ENCODE data around the gene AJM1.
"Not testable (repeated sequence)": the region's sequence is repeated elsewhere in the genome, so short reads cannot be mapped to it uniquely, and the experiment has no call there.

Gene AJM1

GRCh38 chr9:136856541-136857141, 14.4 kb downstream of the AJM1 start:
- DNase-seq (ENCODE audit: low read depth in 2 of 2) = no peak

GRCh38 chr9:136857166-136857565, 14.9 kb downstream of the AJM1 start:
- no peak for DNase-seq (ENCODE audit: low read depth in 2 of 2)

GRCh38 chr9:136857581-136858412, 15.5 kb downstream of the AJM1 start:
- DNase-seq (ENCODE audit: low read depth in 2 of 2) = no peak

- no peak for DNase-seq (ENCODE audit: low read depth in 2 of 2)
Observed at GRCh38 chr9:136858452-136858843, 16.2 kb downstream of the AJM1 start.

GRCh38 chr9:136858844-136859757, 16.8 kb downstream of the AJM1 start:
- DNase-seq (ENCODE audit: low read depth in 2 of 2) = no peak

- no peak for DNase-seq (ENCODE audit: low read depth in 2 of 2)
Observed at GRCh38 chr9:136860529-136860928, 18.3 kb downstream of the AJM1 start.

GRCh38 chr9:136860933-136861873, 18.9 kb downstream of the AJM1 start:
- DNase-seq (ENCODE audit: low read depth in 2 of 2) = no peak

GRCh38 chr9:136861874-136862457, 19.7 kb downstream of the AJM1 start:
- DNase-seq (ENCODE audit: low read depth in 2 of 2) = no peak

GRCh38 chr9:136862849-136863622, 20.8 kb downstream of the AJM1 start:
- no peak for DNase-seq (ENCODE audit: low read depth in 2 of 2)

GRCh38 chr9:136863623-136864273, 21.5 kb downstream of the AJM1 start:
- DNase-seq (ENCODE audit: low read depth in 2 of 2) = no peak

- no peak for DNase-seq (ENCODE audit: low read depth in 2 of 2)
Observed at GRCh38 chr9:136865041-136865767, 22.9 kb downstream of the AJM1 start.

- DNase-seq (ENCODE audit: low read depth in 2 of 2) = no peak
Observed at GRCh38 chr9:136865768-136866103, 23.5 kb downstream of the AJM1 start.

- not testable (repeated sequence) for DNase-seq (ENCODE audit: low read depth in 2 of 2)
Observed at GRCh38 chr9:136866898-136867421, 24.7 kb downstream of the AJM1 start.

GRCh38 chr9:136867480-136867879, 25.2 kb downstream of the AJM1 start:
- no peak for DNase-seq (ENCODE audit: low read depth in 2 of 2)

- no peak for DNase-seq (ENCODE audit: low read depth in 2 of 2)
Observed at GRCh38 chr9:136867917-136868316, 25.6 kb downstream of the AJM1 start.

GRCh38 chr9:136868644-136869043, 26.4 kb downstream of the AJM1 start:
- no peak for DNase-seq (ENCODE audit: low read depth in 2 of 2)

- not testable (repeated sequence) for DNase-seq (ENCODE audit: low read depth in 2 of 2)
Observed at GRCh38 chr9:136869611-136870010, 27.3 kb downstream of the AJM1 start.

- no peak for DNase-seq (ENCODE audit: low read depth in 2 of 2)
Observed at GRCh38 chr9:136875155-136875554, 32.9 kb downstream of the AJM1 start.

- no peak for DNase-seq (ENCODE audit: low read depth in 2 of 2)
Observed at GRCh38 chr9:136876476-136876875, 34.2 kb downstream of the AJM1 start.
